CD4-positive, alpha-beta memory T cell (primary cell): ENCODE data around the gene CDRT4. TPM values are rescaled to one million over a fixed set of nuclear protein-coding genes. Genes with fewer than 3 reads are reported as not detected.

ENCODE experiments used
- CTCF ChIA-PET: fragments of 350-600 bp; sonication (Branson Sonifier 250); formaldehyde crosslinking; loops from one replicate; lab custom pipeline; 2021; ENCODE audit warnings: inconsistent platforms; ENCODE audit not compliant: partially characterized antibody; lab: Charles Lee
- POLR2A ChIA-PET: fragments of 350-600 bp; sonication (Branson Sonifier 250); formaldehyde crosslinking; loops from one replicate; lab custom pipeline; 2021; ENCODE audit not compliant: partially characterized antibody; lab: Charles Lee
- DNase-seq, 5 donors: peaks; one replicate each; pipeline versions ENCODE4 v3.0.0 to v3.0.0-alpha.2; 2020 to 2022; ENCODE audit warnings: mixed read lengths in 1 of 5
- H3K27ac ChIP-seq: one replicate; pipeline ENCODE4 v1.7.0; 2013; ENCODE audit warnings: low read depth, low read length
- H3K27me3 ChIP-seq: 2 replicates; pipeline ENCODE4 v1.7.0; 2013; ENCODE audit warnings: mild to moderate bottlenecking, low read length, moderate library complexity; ENCODE audit not compliant: insufficient read depth
- H3K36me3 ChIP-seq: 2 replicates; pipeline ENCODE4 v1.7.0; 2013; ENCODE audit warnings: mild to moderate bottlenecking, low read length, moderate library complexity; ENCODE audit not compliant: insufficient read depth
- H3K4me1 ChIP-seq: 2 replicates; pipeline ENCODE4 v1.7.0; 2013; ENCODE audit warnings: mild to moderate bottlenecking, low read length, moderate library complexity; ENCODE audit not compliant: insufficient read depth
- H3K4me3 ChIP-seq, 2 donors: one replicate each; pipeline ENCODE4 v1.7.0; 2013; ENCODE audit warnings: low read length in 2 of 2, mild to moderate bottlenecking in 1 of 2
- H3K9me3 ChIP-seq, 2 donors: one replicate each; pipeline ENCODE4 v1.7.0; 2013; ENCODE audit warnings: low read length in 2 of 2, control low read depth in 1 of 2; ENCODE audit not compliant: control insufficient read depth in 1 of 2
- H3K27ac Mint-ChIP-seq, 7 donors: one replicate each; pipeline ENCODE4 v1.8.0; 2020 to 2021; ENCODE audit warnings: mixed read lengths in 7 of 7, mild to moderate bottlenecking in 6 of 7, inconsistent platforms in 3 of 7, moderate library complexity in 3 of 7
- H3K27me3 Mint-ChIP-seq, 2 donors: one replicate each; pipeline ENCODE4 v1.8.0; 2020 to 2021; ENCODE audit warnings: mixed read lengths in 2 of 2
- H3K36me3 Mint-ChIP-seq, 2 donors: one replicate each; pipeline ENCODE4 v1.8.0; 2020 to 2021; ENCODE audit warnings: mixed read lengths in 2 of 2, inconsistent platforms in 1 of 2, mild to moderate bottlenecking in 1 of 2
- H3K4me1 Mint-ChIP-seq, 4 donors: one replicate each; pipeline ENCODE4 v1.8.0; 2020 to 2021; ENCODE audit warnings: mixed read lengths in 4 of 4, mild to moderate bottlenecking in 1 of 4
- H3K4me3 Mint-ChIP-seq, 8 donors: one replicate each; pipeline ENCODE4 v1.8.0; 2020 to 2021; ENCODE audit warnings: mixed read lengths in 8 of 8, mild to moderate bottlenecking in 7 of 8, moderate library complexity in 6 of 8, inconsistent platforms in 3 of 8
- H3K9me3 Mint-ChIP-seq, 8 donors: one replicate each; pipeline ENCODE4 v1.8.0; 2020 to 2021; ENCODE audit warnings: mixed read lengths in 8 of 8, mild to moderate bottlenecking in 5 of 8, inconsistent platforms in 3 of 8, moderate library complexity in 1 of 8
- intact Hi-C: fragments of 100-400 bp; cut with micrococcal nuclease; formaldehyde crosslinking; loops from one replicate; pipeline ENCODE4 v1.15.1; 2023
- polyA plus RNA-seq, 2 donors: library from polyadenylated mRNA; unstranded; fragments of 300-500 nt; fragmentation: Illumina TruSeq; gene quantifications; one replicate each; pipeline ENCODE4 v1.2.3, GENCODE V29; 2021
- total RNA-seq, 2 experiments: library from RNA; stranded (reverse); gene quantifications; one replicate each; pipeline ENCODE4 v1.2.3, GENCODE V29; 2021

The CDRT4 gene
- total and polyA plus RNA-seq, 4 experiments from 2014 or later, result 1.9 to 17.3 (median 5.8) TPM

- intact Hi-C loops, result no loop called here
Measured at GRCh38 chr17:15448580-15448956, 18.9 kb downstream of the CDRT4 start.

GRCh38 chr17:15447928-15448579, 19.4 kb downstream of the CDRT4 start:
- Histone ChIP-seq H3K27me3 (no peaks in the 10 kb centered on the region), H3K36me3 (no peaks in the 10 kb centered on the region), H3K4me1 (peaks cover 9% of the 10 kb centered on the region), H3K4me3 (no peak overlapping the region), H3K9me3 (no peaks in the 10 kb centered on the region), H3K27ac (no peak overlapping the region)
- ChIA-PET CTCF (no interaction called here), POLR2A (no interaction called here)
- H3K4me1 Mint-ChIP-seq, result peaks cover 8 to 18% (median 15%) of the 10 kb centered on the region in 4 donors
- H3K27me3 Mint-ChIP-seq, result no peaks in the 10 kb centered on the region
- peaks cover 0 to 3% of the 10 kb centered on the region in 2 donors for H3K36me3 Mint-ChIP-seq
- intact Hi-C loops, result no loop called here
- H3K4me3 Mint-ChIP-seq, result no peak overlapping the region
- no peaks in the 10 kb centered on the region for H3K9me3 Mint-ChIP-seq
- no peak for DNase-seq
- peak overlapping the region in 1 of 7 donors; percentile 20 for H3K27ac Mint-ChIP-seq

More at GRCh38 chr17:15448580-15448956, 18.9 kb downstream of the CDRT4 start:
- Histone ChIP-seq H3K27me3 (no peaks in the 10 kb centered on the region), H3K27ac (no peak overlapping the region), H3K4me3 (no peak overlapping the region), H3K9me3 (no peaks in the 10 kb centered on the region), H3K36me3 (no peaks in the 10 kb centered on the region), H3K4me1 (peaks cover 9% of the 10 kb centered on the region)
- peak overlapping the region in 1 of 7 donors; percentile 61 for H3K27ac Mint-ChIP-seq
- CTCF ChIA-PET, result no interaction called here
- DNase-seq, result no peak
- H3K27me3 Mint-ChIP-seq, result no peaks in the 10 kb centered on the region
- peaks cover 2 to 6% of the 10 kb centered on the region in 2 donors for H3K36me3 Mint-ChIP-seq
- no peaks in the 10 kb centered on the region for H3K9me3 Mint-ChIP-seq
- no peak overlapping the region for H3K4me3 Mint-ChIP-seq
- peaks cover 8 to 18% (median 15%) of the 10 kb centered on the region in 4 donors for H3K4me1 Mint-ChIP-seq
- POLR2A ChIA-PET, result no interaction called here

- no peak overlapping the region for H3K27ac ChIP-seq
- no peak overlapping the region for H3K4me3 ChIP-seq
- H3K36me3 ChIP-seq, result no peaks in the 10 kb centered on the region
- Mint-ChIP-seq H3K9me3 (no peaks in the 10 kb centered on the region), H3K4me3 (no peak overlapping the region), H3K36me3 (peaks cover 6 to 7% of the 10 kb centered on the region in 2 donors), H3K27ac (no peak overlapping the region), H3K4me1 (peaks cover 8 to 18% (median 15%) of the 10 kb centered on the region in 4 donors), H3K27me3 (no peaks in the 10 kb centered on the region)
- no peak for DNase-seq
- H3K27me3 ChIP-seq, result no peaks in the 10 kb centered on the region
- ChIA-PET POLR2A (no interaction called here), CTCF (no interaction called here)
- intact Hi-C loops, result no loop called here
- H3K9me3 ChIP-seq, result no peaks in the 10 kb centered on the region
- H3K4me1 ChIP-seq, result peaks cover 9% of the 10 kb centered on the region
Measured at GRCh38 chr17:15446036-15446435, 21.4 kb downstream of the CDRT4 start.

GRCh38 chr17:15444805-15445204, 22.6 kb downstream of the CDRT4 start:
- peaks cover 11 to 17% of the 10 kb centered on the region in 2 donors for H3K36me3 Mint-ChIP-seq
- ChIA-PET POLR2A (no interaction called here), CTCF (no interaction called here)
- Histone ChIP-seq H3K4me3 (no peak overlapping the region), H3K36me3 (no peaks in the 10 kb centered on the region), H3K27me3 (no peaks in the 10 kb centered on the region), H3K4me1 (peaks cover 9% of the 10 kb centered on the region), H3K9me3 (no peaks in the 10 kb centered on the region), H3K27ac (no peak overlapping the region)
- H3K9me3 Mint-ChIP-seq, result peaks cover 0 to 3% (median 0%) of the 10 kb centered on the region in 8 donors
- no peak overlapping the region for H3K4me3 Mint-ChIP-seq
- H3K27ac Mint-ChIP-seq, result peak overlapping the region in 1 of 7 donors; percentile 35
- DNase-seq, result peak in 2 of 5 donors; percentile 6 to 9
- no peaks in the 10 kb centered on the region for H3K27me3 Mint-ChIP-seq
- intact Hi-C loops, result no loop called here
- peaks cover 8 to 18% (median 15%) of the 10 kb centered on the region in 4 donors for H3K4me1 Mint-ChIP-seq

- Mint-ChIP-seq H3K27ac (no peak overlapping the region), H3K9me3 (peaks cover 0 to 3% (median 0%) of the 10 kb centered on the region in 8 donors), H3K4me3 (no peak overlapping the region), H3K4me1 (peaks cover 7 to 24% (median 15%) of the 10 kb centered on the region in 4 donors), H3K36me3 (peaks cover 33 to 39% of the 10 kb centered on the region in 2 donors), H3K27me3 (no peaks in the 10 kb centered on the region)
- no peaks in the 10 kb centered on the region for H3K36me3 ChIP-seq
- H3K9me3 ChIP-seq, result no peaks in the 10 kb centered on the region
- H3K4me1 ChIP-seq, result peaks cover 9% of the 10 kb centered on the region
- no peak overlapping the region for H3K27ac ChIP-seq
- CTCF ChIA-PET, result no interaction called here
- no peaks in the 10 kb centered on the region for H3K27me3 ChIP-seq
- H3K4me3 ChIP-seq, result no peak overlapping the region
- POLR2A ChIA-PET, result no interaction called here
- DNase-seq, result no peak
- intact Hi-C loops, result no loop called here
Measured at GRCh38 chr17:15442311-15443180, 24.9 kb downstream of the CDRT4 start.

- H3K4me3 Mint-ChIP-seq, result no peak overlapping the region
- peaks cover 12 to 37% (median 23%) of the 10 kb centered on the region in 4 donors for H3K4me1 Mint-ChIP-seq
- no peaks in the 10 kb centered on the region for H3K27me3 Mint-ChIP-seq
- H3K36me3 Mint-ChIP-seq, result peaks cover 39 to 49% of the 10 kb centered on the region in 2 donors
- no peaks in the 10 kb centered on the region for H3K36me3 ChIP-seq
- H3K9me3 Mint-ChIP-seq, result peaks cover 0 to 3% (median 0%) of the 10 kb centered on the region in 8 donors
- no peaks in the 10 kb centered on the region for H3K9me3 ChIP-seq
- POLR2A ChIA-PET, result no interaction called here
- CTCF ChIA-PET, result no interaction called here
- intact Hi-C loops, result no loop called here
- no peak for DNase-seq
- no peaks in the 10 kb centered on the region for H3K27me3 ChIP-seq
- peak overlapping the region in 1 of 7 donors; percentile 23 for H3K27ac Mint-ChIP-seq
- H3K4me3 ChIP-seq, result no peak overlapping the region
- H3K4me1 ChIP-seq, result peaks cover 20% of the 10 kb centered on the region
- no peak overlapping the region for H3K27ac ChIP-seq
Measured at GRCh38 chr17:15441315-15441714, 26.1 kb downstream of the CDRT4 start.

- H3K27me3 ChIP-seq, result no peaks in the 10 kb centered on the region
- CTCF ChIA-PET, result no interaction called here
- Mint-ChIP-seq H3K27me3 (no peaks in the 10 kb centered on the region), H3K36me3 (peaks cover 42 to 57% of the 10 kb centered on the region in 2 donors), H3K9me3 (peaks cover 0 to 3% (median 0%) of the 10 kb centered on the region in 8 donors), H3K27ac (no peak overlapping the region), H3K4me3 (no peak overlapping the region), H3K4me1 (peaks cover 14 to 33% (median 20%) of the 10 kb centered on the region in 4 donors)
- H3K27ac ChIP-seq, result no peak overlapping the region
- DNase-seq, result no peak
- H3K36me3 ChIP-seq, result no peaks in the 10 kb centered on the region
- H3K9me3 ChIP-seq, result no peaks in the 10 kb centered on the region
- no peak overlapping the region for H3K4me3 ChIP-seq
- intact Hi-C loops, result no loop called here
- H3K4me1 ChIP-seq, result peaks cover 21% of the 10 kb centered on the region
- POLR2A ChIA-PET, result no interaction called here
Measured at GRCh38 chr17:15440347-15440746, 27.1 kb downstream of the CDRT4 start.
